Mucosa of descending colon (tissue), 3 donors: ENCODE measurements around the gene STUM. TPM values are rescaled to one million over a fixed set of nuclear protein-coding genes. Genes with fewer than 3 reads are reported as not detected.

ENCODE experiments used
- ATAC-seq: fragments of 200-7000 bp; cut with Tn5 transposase; one replicate; pipeline ENCODE4 v1.9.1; 2020; ENCODE audit warnings: mild to moderate bottlenecking, moderate library complexity
- DNase-seq, 3 donors: peaks; one replicate each; pipeline ENCODE4 v3.0.0-alpha.2; 2020
- H3K36me3 ChIP-seq: fragments of 200-600 bp; one replicate; pipeline ENCODE4 v1.8.0; 2021; ENCODE audit warnings: low read depth, mild to moderate bottlenecking
- H3K4me1 ChIP-seq: fragments of 200-600 bp; one replicate; pipeline ENCODE4 v1.8.0; 2021; ENCODE audit warnings: low read depth, mild to moderate bottlenecking
- H3K4me3 ChIP-seq: fragments of 200-600 bp; one replicate; pipeline ENCODE4 v1.8.0; 2021; ENCODE audit warnings: mild to moderate bottlenecking
- H3K9me3 ChIP-seq: fragments of 200-600 bp; one replicate; pipeline ENCODE4 v1.8.0; 2021; ENCODE audit warnings: mild to moderate bottlenecking
- intact Hi-C, 2 donors: fragments of 100-400 bp; cut with DNase I in 1 of 2; cut with micrococcal nuclease in 1 of 2; formaldehyde crosslinking; loops; one replicate each; pipeline versions ENCODE4 v1.11.0 to v1.11.1; 2022; cut with DNase I, micrococcal nuclease
- total RNA-seq, 3 donors: library from RNA; stranded (reverse); fragmentation: NEBNext Ultra II Directional in 2 of 3; extraction: Animal tissue kit (Norgen Biotek cat#: 25700) in 2 of 3; gene quantifications; one replicate each; pipeline versions ENCODE4 v1.2.1 to v1.2.4, GENCODE V29; 2021 to 2023
- TF ChIP-seq, protein P1 (sequence below): fragments of 200-600 bp; IDR thresholded peaks from one replicate; pipeline ENCODE4 v1.8.0; 2022; ENCODE audit warnings: antibody characterized with exemption, mild to moderate bottlenecking
- donor health status: DM: no; HTN: no; CAD: no; lungs with moderate emphysema.
- donor health status: DM: no; HTN: no; CAD: no.
- donor health status: DM: no; HTN: yes; CAD: no.

STUM gene
- total RNA-seq, 3 donors from 2014 or later, result 1.2 to 18.4 (median 4.9) TPM

DNA sequence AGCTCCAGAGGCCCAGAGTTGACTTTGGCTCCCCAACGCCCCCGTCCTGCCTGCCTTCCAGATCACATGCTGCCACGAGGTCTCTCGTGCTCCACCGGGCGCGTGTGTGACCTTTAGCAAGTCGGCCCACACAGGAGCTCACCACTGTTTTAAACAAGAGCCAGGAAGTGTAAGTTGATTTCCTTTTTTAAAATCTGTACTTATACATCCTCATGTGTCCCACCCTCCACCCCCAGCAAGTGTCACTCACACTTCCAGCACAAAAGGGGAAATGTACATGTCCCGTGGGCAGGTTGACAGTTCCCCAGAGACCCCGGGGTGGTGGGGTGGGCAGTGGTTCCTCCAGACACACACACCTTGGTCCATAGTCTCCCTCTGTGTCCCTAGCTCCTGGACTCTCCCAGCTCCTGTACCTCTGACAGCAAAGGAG lies 84.4 kb downstream of the STUM start:
- Histone ChIP-seq H3K9me3 (no peaks in the 10 kb centered on the region), H3K4me1 (no peaks in the 10 kb centered on the region), H3K4me3 (no peak overlapping the region), H3K36me3 (no peaks in the 10 kb centered on the region)
- intact Hi-C loops, result loop anchor here (5.0 kb wide), 1 partner anchor 194 kb away; no protein-coding TSS in a partner anchor
- TF ChIP-seq, protein P1, sequence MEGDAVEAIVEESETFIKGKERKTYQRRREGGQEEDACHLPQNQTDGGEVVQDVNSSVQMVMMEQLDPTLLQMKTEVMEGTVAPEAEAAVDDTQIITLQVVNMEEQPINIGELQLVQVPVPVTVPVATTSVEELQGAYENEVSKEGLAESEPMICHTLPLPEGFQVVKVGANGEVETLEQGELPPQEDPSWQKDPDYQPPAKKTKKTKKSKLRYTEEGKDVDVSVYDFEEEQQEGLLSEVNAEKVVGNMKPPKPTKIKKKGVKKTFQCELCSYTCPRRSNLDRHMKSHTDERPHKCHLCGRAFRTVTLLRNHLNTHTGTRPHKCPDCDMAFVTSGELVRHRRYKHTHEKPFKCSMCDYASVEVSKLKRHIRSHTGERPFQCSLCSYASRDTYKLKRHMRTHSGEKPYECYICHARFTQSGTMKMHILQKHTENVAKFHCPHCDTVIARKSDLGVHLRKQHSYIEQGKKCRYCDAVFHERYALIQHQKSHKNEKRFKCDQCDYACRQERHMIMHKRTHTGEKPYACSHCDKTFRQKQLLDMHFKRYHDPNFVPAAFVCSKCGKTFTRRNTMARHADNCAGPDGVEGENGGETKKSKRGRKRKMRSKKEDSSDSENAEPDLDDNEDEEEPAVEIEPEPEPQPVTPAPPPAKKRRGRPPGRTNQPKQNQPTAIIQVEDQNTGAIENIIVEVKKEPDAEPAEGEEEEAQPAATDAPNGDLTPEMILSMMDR, result no peak
- ATAC-seq (peak; percentile 20), DNase-seq (no peak)

GRCh38 chr1:226633541-226634165 lies 85.1 kb downstream of the STUM start:
- DNase-seq (no peak), ATAC-seq (no peak)
- Histone ChIP-seq H3K4me3 (no peak overlapping the region), H3K9me3 (no peaks in the 10 kb centered on the region), H3K4me1 (no peaks in the 10 kb centered on the region), H3K36me3 (no peaks in the 10 kb centered on the region)
- TF ChIP-seq, protein P1, result no peak
- intact Hi-C loops, result loop anchor here (5.0 kb wide), 1 partner anchor 194 kb away; no protein-coding TSS in a partner anchor

DNA sequence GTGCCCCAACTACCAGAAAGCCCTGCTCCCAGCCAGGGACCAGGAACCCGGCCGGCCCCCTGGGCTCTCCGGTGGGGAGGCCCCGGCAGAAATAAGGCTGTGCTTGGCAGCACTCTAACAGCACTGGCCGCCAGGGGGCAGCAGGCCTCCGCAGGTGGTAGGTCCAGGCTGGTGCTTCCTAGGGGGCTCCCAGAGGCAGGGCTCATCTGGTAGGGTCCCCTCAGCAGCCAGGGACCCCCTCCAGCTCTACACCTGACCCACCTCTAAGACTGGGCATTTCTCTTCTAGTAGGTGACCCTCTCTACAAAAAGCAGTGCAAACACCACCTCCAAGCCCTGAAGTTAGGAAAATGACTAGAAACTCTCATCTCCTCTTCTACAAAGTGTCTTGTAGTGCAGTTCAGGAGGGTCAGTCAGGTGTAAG lies 85.6 kb downstream of the STUM start:
- H3K36me3 ChIP-seq, result no peaks in the 10 kb centered on the region
- no peaks in the 10 kb centered on the region for H3K4me1 ChIP-seq
- DNase-seq (peak; percentile 86 to 93 (median 87)), ATAC-seq (peak; percentile 85)
- H3K4me3 ChIP-seq, result no peak overlapping the region
- intact Hi-C loops, result loop anchor here (5.0 kb wide), 1 partner anchor 193 kb away; no protein-coding TSS in a partner anchor
- TF ChIP-seq, protein P1, result peak; percentile 79
- no peaks in the 10 kb centered on the region for H3K9me3 ChIP-seq

DNA sequence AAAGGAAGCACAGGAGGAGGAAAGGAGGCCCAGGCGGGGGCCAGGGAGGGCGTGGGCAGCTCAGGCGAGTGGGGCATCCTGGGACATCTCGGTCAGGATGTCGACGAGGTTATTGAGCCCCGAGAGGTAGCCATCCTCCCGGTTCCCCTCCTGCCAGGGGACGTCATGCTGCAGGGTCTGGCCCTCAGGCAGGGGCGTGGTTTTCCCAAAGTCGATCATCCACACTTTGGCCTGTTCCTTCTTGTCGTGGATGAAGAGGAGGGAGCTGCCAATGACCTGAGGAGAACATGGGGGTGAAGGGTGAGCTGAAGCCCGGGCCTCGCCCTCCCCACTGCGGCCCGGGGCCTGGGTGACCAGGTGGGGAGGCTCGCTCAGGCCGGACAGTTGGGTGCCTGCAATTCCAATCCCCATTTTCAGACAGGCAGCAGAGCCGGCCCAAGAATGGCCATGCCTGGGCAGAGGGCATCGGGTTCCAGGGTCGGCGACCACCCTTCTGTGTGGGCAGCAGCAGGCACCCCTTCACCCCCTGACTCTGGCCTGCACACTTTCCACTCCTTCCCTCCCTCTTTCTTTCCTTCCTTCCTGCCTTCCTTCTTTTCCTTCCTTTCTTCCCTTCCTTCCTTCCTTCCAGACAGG lies 86.2 kb downstream of the STUM start:
- Histone ChIP-seq H3K9me3 (no peaks in the 10 kb centered on the region), H3K36me3 (no peaks in the 10 kb centered on the region), H3K4me3 (no peak overlapping the region), H3K4me1 (no peaks in the 10 kb centered on the region)
- ATAC-seq (no peak), DNase-seq (peak in 1 of 3 donors; percentile 21)
- TF ChIP-seq, protein P1, result no peak
- intact Hi-C loops, result loop anchor here (5.0 kb wide), 1 partner anchor 193 kb away; no protein-coding TSS in a partner anchor

- Histone ChIP-seq H3K36me3 (no peaks in the 10 kb centered on the region), H3K4me1 (no peaks in the 10 kb centered on the region), H3K4me3 (no peak overlapping the region), H3K9me3 (no peaks in the 10 kb centered on the region)
- TF ChIP-seq, protein P1, result no peak
- intact Hi-C loops, result no loop called here
- DNase-seq, result peak in 2 of 3 donors; percentile 27 to 47
- ATAC-seq, result no peak
Measured at GRCh38 chr1:226635456-226635941, 86.9 kb downstream of the STUM start.
